Renal pelvis (tissue), 4 donors: ENCODE data around the gene PTCSC3. TPM values are rescaled to one million over a fixed set of nuclear protein-coding genes. Genes with fewer than 3 reads are reported as not detected.

Source experiments
- DNase-seq: peaks from one replicate; pipeline ENCODE4 v3.0.0-alpha.2; 2013
- polyA plus RNA-seq, 3 donors: library from polyadenylated mRNA; unstranded; fragments of 120-200 nt; gene quantifications; one replicate each; pipeline ENCODE4 v1.2.1, GENCODE V29; 2013; ENCODE audit not compliant: insufficient read length in 3 of 3

PTCSC3 gene
- polyA plus RNA-seq, 3 donors = 0.31 to 0.95 (median 0.46) TPM

DNA sequence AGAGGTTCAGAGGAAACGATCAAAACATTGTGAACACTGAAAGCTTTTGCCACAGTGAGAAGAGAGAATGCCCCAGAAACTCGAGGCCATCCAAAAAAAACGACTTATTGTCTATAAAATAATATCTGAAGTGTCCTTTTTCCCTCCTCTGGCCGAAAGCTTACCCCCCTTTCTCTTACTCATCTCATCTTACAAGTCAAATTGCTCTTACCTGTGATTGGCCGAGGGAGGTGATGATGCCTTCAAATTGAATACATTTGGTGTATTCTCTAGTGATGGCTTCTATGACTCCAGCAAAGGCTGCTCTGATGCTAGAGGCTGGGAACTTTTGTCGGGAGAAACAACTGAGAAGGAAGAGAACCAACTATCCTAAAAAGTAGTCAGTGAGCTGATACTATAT lies 90.7 kb downstream of the PTCSC3 start:
- no peak for DNase-seq

Other genes with a start within 250 kb of the PTCSC3 start
- 10 to 100 TPM; 45.7 to 55.2 (median 48.8) TPM for gene MBIP, start 143.9 kb upstream of the PTCSC3 start, polyA plus RNA-seq